SH-SY5Y (cell line): ENCODE results near the gene PPDPF.

Experiments used
- GATA2 ChIP-seq: IDR thresholded peaks from 2 replicates; pipeline ENCODE4 v1.6.1; 2011; ENCODE audit warnings: mild to moderate bottlenecking, low read depth, low read length
- GATA3 ChIP-seq: IDR thresholded peaks from 2 replicates; pipeline ENCODE4 v1.6.1; 2011; ENCODE audit warnings: low read depth, mild to moderate bottlenecking, low read length, moderate library complexity

The PPDPF gene

DNA sequence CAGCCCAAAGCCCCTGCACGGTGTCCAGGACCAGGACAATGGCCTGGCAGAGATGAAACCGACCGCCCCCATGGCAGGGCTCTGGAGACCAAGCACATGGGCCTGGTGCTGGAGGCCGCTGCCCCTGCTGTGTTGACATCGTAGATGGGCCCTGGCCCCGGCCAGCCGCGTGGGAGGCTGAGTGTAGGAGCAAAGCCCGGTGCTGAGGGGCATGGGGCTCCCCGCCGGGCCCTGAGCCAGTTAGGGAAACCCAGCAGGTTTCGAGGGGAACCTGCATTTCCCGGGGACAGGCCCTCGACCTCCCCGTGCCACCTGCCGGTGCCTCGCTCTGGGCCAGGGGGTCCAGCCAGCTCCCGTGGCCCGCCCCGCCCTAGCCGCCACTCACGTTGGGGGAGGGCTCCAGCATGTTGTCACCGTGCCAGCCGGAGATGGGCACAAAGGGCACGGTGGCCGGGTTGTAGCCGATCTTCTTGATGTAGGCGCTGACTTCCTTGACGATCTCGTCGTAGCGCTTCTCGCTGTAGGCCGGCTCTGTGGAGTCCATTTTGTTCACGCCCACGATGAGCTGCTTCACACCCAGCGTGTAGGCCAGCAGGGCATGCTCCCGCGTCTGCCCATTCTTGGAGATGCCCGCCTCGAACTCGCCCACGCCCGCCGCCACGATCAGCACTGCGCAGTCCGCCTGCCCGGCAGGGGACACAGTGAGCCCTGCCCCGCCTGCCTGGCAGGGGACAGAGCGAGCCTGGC, 26.0 kb upstream of the PPDPF start:
- TF ChIP-seq GATA2: no peak
- TF ChIP-seq GATA3: no peak

DNA sequence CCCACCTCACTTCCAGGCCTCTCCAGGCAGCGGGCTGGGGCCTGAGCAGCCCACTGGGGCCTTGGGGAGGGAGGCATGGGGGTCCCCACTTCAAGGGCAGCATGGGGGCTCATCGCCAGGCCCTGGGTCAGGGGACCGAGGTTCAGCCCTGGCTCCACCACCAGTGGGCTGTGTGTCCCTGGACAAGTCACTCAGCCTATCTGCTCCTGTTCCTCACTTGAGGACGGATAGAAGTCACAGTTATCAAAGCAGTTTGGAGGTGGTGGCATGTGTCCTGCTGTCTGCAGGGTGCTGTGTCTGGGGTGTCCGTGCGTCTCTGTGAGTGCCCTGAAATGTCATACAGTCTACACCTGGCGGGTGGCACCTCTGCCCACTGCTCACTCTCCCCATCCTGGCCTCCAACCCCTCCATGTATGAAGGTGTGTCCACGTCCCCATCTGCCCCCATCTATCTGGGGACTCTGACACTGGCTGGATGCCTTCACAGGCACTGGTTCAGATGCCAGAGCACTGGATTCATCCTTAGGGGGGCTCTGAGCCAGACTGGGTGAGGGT, 25.3 kb upstream of the PPDPF start:
- TF ChIP-seq GATA2 (no peak), GATA3 (no peak)

DNA sequence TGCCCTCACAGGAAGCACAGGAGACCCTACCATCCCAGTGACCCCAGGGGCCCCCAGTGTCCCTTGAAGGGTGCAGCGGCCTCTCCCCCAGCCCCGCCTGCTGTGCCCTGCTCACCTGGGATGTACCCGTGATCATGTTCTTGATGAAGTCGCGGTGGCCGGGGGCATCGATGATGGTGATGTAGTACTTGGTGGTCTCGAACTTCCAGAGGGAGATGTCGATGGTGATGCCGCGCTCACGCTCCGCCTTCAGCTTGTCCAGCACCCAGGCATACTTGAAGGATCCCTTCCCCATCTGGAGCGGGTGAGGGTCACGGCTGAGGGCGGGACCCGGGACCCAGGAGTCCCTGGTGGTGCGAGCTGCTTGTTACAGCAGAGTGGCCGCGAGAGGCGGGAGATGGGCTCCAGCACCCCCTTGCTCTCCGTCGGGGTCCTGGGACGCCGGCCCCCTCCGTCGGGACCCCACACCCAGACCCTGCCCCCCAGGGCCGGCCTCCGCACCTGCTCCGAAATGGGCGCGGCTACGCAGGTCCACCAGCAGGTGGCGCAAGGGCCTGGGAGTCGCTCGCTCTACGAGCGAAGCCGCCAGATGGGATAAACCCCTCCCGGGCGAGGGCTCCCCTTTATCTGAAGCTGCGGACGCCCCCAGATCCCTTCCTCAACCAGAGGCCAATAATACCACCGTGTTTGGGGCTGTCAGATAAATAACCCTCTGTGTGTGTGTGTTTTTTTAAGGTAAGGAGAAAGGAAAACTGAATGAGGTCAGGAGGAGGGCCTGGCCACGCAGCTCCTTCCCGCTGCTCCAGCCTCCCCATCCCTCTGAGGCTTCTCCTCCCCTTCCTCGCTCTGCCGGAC, 24.6 kb upstream of the PPDPF start:
- TF ChIP-seq GATA2 (no peak), GATA3 (no peak)

DNA sequence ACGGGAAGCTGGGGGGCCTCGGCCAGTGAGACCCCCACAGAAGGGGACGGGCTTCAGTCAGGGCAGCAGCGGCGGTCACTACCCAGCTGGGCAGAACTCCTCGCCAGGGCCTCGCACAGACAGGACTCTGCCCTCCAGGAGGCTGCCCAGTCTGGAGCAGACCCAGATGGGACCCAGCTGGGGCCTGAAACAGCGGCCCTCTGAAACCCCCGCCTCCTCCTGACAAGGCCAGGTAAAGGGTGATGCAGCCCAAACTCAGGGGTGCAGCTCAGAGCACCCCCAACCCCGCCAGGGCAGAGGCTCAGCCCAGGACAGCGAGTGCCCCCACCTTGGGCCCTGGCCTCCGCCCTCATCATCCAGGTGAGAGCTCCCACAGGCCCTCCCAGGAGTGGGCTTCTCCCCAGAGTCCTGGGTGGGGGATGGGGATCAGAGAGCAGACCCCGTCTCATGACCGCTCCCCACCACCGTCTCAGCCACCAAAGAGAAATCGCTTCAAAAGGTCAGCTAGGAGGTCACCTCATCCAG, 23.9 kb upstream of the PPDPF start:
- TF ChIP-seq GATA2 (no peak), GATA3 (no peak)

GRCh38 chr20:63497138-63497945, 23.2 kb upstream of the PPDPF start:
- TF ChIP-seq GATA2: no peak
- no peak for TF ChIP-seq GATA3

DNA sequence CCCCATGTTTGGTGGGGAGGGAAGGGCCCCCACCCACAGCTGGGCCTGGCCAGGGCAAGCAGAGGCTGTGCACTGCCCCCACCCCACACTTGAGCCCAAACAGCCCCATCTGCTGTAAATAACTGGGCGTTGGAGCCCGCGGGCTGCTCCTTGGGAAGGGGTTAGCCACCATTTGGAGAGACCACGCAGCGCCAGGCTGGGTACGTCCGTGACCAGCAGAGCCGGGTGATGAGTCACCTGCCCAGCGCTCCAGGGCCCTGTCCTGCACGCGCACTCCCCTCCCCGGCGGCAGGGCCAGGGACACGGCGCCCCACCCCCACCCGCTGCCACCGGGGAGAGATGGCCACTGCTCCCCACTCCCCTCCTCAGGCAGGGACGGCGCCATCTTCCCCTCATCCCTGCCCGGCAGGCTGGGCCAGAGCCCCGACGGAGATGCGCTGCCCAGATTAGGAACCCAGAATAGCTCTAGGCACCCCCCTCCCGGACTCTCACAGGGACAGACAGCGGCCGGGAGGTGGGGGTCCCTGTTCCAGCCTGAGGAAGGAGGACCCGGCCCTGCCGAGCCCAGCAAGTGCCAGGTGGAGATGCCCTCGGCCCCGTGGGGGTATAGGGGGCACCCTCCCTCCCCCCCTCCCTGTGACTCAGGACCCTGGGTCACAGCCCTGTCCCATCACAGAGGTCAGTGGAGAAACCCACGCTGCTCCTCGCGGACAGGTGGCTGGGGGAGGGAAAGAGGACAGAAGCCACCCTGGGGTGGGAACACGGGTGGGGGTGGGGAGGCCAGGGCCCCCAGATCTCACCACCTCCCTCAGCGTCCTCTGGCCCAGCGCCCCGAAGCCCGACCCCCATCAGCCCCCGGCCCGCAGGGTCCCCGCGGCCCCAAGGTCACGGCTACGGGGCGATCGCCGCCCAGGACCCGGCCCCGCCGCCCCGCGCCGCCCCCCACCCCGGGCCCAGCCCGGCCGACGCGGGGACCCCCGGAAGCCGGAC, 22.3 kb upstream of the PPDPF start:
- TF ChIP-seq GATA2 (peak; percentile 95), GATA3 (no peak)

GRCh38 chr20:63498960-63499337, 21.6 kb upstream of the PPDPF start, which contains the start of gene EEF1A2:
Gene EEF1A2, minus strand, starts transcription at chr20:63499083. Its CDS starts 1,320 bp downstream, at chr20:63497763.
- TF ChIP-seq GATA2: no peak
- no peak for TF ChIP-seq GATA3

DNA sequence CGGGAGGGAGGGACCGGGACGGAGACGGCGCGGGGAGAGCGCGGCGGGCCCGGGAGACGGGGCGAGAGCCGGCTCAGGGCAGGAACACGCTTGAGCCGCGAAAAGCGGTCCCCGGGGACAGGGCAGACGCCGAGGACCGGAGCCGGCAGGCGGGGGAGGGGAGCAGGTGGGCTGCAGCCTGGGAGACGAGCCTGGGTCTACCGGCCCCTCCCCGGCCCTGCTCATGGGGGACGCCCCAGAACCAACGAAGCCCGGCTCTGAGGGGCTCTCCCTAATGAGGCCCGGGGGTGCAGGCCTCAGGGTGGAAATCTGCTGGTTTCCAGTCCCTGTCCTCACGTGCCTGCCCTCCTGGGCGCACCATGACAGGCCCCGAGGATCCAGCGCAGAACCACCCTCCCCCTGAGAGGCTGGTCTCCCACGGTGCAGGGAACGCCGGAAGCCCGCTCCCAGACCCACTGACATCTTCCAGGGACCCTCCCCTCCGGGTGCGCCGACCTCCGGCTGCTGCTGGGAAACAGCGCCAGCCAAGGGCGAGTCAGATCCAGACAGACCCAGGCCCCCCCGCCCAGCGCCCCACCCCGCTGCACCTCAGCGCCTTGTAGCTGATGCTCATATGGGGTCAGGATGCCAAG, 21.1 kb upstream of the PPDPF start:
- TF ChIP-seq GATA2 (no peak), GATA3 (no peak)

DNA sequence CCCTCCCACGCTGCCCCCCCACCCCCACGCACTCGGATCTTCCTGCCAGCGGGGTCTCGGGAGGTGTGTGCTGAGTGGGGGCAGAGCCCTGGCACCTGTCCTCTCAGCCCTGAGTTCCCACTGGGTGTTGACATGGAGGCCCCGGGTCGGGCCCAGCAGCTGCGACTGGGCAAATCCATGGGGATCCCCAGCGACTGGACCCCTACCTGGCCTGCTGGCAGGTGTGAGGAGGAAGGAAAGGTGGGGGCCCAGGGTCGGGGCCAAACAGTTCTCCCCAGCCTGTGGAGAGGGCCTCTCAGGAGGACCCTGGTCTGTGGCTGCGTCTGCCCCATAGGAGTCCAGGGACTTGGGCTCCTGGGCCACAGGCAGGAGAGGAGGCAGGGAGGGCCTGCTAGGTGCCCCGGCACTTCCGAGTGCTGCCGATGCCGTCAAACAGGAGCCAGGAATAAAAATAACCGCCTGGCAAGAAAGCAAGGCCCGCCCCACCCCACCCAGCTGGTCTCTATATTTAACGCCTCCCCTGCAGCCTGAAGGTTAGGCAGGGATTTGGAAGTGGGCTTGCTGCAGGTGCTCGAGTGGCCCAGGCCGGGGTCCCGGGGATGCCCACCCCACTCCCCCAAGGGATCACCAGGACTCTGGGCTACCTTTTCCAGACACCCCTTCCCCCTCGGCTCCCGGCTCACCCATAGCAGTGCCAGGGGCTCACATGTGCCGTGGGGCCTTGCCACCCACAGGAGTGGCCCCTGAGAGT, 20.2 kb upstream of the PPDPF start:
- TF ChIP-seq GATA2 (no peak), GATA3 (no peak)

DNA sequence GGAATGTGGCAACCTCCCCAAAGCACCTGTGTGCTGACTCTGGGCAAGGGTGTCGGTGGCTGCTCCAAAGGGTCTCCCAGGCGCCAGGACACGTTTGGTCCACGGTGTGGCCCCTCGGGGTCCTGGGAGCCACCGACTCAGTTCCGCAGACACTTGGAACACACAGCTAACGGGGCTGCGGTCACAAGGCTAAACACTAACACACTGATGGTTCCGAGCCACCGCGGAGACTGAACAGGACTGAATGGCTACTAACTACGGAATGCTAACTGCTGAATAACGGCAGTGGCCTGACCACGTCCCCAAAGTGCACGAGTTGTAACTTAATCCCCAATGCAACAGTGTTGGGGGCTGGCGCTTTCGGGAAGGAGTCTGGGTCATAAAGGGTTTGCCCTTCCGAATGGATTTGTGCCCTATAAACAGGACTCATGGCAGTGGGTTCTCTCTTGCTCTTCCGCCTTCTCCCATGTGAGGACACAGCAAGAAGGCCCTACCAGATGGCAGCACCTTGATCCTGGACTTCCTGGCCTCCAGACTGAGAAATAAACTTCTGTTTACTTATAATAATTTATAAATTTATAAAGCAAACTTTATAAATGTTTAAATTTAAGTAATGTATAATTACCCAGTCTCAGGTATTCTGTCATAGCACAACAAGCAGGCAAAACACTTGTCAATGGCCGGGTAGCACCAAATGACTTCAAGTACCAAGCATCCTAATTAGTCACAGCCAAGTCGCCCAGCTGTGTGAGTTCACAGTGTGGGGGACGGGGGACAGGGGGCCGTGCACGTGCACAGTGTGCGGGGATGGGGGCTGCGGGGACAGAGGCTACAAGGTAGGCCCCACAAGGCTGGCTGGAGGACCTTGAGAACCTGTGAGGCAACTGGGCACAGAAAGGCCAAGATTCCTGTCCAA, 19.4 kb upstream of the PPDPF start:
- TF ChIP-seq GATA2 (no peak), GATA3 (no peak)
